HG03135 (cell line): ENCODE measurements around the gene RANBP17.

Experiments
- ATAC-seq: cut with Tn5 transposase; IDR thresholded peaks from one replicate; pipeline ENCODE4 v1.9.1; 2021; ENCODE audit warnings: mild to moderate bottlenecking, moderate library complexity; ENCODE audit not compliant: unreplicated experiment

RANBP17 gene

GRCh38 chr5:171344936-171345608, 483.3 kb downstream of the RANBP17 start:
- ATAC-seq = no peak
